SK-N-SH (cell line): ENCODE results near the gene C12orf57.

ENCODE experiments used
- EZH2phosphoT487 ChIP-seq: fragments of 200-600 bp; sonication (generic); IDR thresholded peaks from 2 replicates; pipeline ENCODE4 v1.6.1; 2017; ENCODE audit warnings: low read depth, mixed run types, mild to moderate bottlenecking, antibody characterized with exemption, moderate library complexity, borderline replicate concordance
- FOXM1 ChIP-seq: IDR thresholded peaks from 2 replicates; pipeline ENCODE4 v1.4.0; 2012; ENCODE audit warnings: low read depth, mild to moderate bottlenecking
- MXI1 ChIP-seq: IDR thresholded peaks from 2 replicates; pipeline ENCODE4 v1.6.1; 2012; ENCODE audit warnings: mild to moderate bottlenecking, low read depth, low read length, improper control_type of control experiment
- RAD21 ChIP-seq: IDR thresholded peaks from 2 replicates; pipeline ENCODE4 v1.6.1; 2012; ENCODE audit warnings: mild to moderate bottlenecking, low read length
- TAF1 ChIP-seq: IDR thresholded peaks from 2 replicates; pipeline ENCODE4 v1.6.1; 2012; ENCODE audit warnings: low read depth, mild to moderate bottlenecking, low read length, moderate library complexity, borderline replicate concordance
- TF ChIP-seq, protein P1 (sequence below): fragments of 200-600 bp; sonication (generic); IDR thresholded peaks from 2 replicates; pipeline ENCODE4 v1.6.1; 2017; ENCODE audit warnings: antibody characterized with exemption, mild to moderate bottlenecking, moderate library complexity

DNA sequence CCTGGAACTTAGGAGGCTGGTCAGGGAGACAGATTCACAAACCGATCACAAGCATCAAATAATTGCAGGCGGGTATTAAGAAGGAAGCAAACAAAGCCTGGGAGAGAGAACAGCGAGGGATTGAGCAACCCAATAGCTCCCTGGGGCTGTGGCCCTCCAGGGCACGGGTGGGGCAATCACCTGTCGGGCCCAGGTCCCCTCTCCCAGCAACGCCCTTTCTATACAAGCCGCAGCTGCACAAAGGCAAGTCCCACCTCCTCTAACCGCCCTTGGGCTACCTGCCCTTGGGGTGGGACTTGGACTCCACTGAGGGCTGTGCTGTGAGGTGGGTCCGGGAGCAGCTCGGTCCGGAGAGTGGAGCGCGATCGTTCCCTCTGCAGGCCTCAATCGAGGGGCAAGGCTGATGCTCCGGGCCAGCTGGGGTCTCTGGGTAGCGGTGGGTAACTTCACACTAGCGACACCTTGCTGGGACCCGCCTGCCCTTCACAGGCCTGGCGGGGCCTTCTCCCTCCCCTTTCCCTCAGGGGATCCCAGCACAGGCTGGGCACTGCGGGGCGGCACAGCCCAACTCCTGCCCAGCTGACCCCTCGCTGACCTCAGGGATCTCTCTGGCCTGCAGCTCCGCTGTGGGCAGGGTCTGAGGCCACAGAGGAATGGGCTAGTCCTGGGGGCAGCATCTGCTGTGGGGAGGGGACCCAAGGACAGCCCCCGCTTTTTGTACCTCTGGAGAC, 18.6 kb downstream of the C12orf57 start:
- TF ChIP-seq FOXM1 (no peak), EZH2phosphoT487 (no peak), TAF1 (no peak), RAD21 (no peak), MXI1 (no peak)
- TF ChIP-seq, protein P1, sequence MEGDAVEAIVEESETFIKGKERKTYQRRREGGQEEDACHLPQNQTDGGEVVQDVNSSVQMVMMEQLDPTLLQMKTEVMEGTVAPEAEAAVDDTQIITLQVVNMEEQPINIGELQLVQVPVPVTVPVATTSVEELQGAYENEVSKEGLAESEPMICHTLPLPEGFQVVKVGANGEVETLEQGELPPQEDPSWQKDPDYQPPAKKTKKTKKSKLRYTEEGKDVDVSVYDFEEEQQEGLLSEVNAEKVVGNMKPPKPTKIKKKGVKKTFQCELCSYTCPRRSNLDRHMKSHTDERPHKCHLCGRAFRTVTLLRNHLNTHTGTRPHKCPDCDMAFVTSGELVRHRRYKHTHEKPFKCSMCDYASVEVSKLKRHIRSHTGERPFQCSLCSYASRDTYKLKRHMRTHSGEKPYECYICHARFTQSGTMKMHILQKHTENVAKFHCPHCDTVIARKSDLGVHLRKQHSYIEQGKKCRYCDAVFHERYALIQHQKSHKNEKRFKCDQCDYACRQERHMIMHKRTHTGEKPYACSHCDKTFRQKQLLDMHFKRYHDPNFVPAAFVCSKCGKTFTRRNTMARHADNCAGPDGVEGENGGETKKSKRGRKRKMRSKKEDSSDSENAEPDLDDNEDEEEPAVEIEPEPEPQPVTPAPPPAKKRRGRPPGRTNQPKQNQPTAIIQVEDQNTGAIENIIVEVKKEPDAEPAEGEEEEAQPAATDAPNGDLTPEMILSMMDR, result no peak
